SJSA1 (cell line): ENCODE measurements around the gene RASA2. TPM values are rescaled to one million over a fixed set of nuclear protein-coding genes. Genes with fewer than 3 reads are reported as not detected.
A peak's percentile ranks its signal among the peaks of the same experiment; 100 is the strongest.

Source experiments
- DNase-seq, 2 experiments: peaks; one replicate each; pipeline ENCODE4 v3.0.0-alpha.2; 2015 to 2020; ENCODE audit warnings: low spot score in 2 of 2, low read depth in 1 of 2
- H3K27ac ChIP-seq: fragments of 250-450 bp; sonication (Bioruptor Pico); 2 replicates; pipeline ENCODE4 v1.5.1; 2020; ENCODE audit warnings: mild to moderate bottlenecking, moderate library complexity
- H3K27me3 ChIP-seq: fragments of 250-450 bp; sonication (Bioruptor Pico); replicated peaks from 2 replicates; pipeline ENCODE4 v1.5.1; 2020; ENCODE audit warnings: mild to moderate bottlenecking, moderate library complexity
- H3K36me3 ChIP-seq: fragments of 250-450 bp; sonication (Bioruptor Pico); 2 replicates; pipeline ENCODE4 v1.5.1; 2020; ENCODE audit warnings: mild to moderate bottlenecking
- H3K4me1 ChIP-seq: fragments of 250-450 bp; sonication (Bioruptor Pico); replicated peaks from 2 replicates; pipeline ENCODE4 v1.6.1; 2021; ENCODE audit warnings: mild to moderate bottlenecking
- H3K4me3 ChIP-seq: fragments of 250-450 bp; sonication (Bioruptor Pico); 2 replicates; pipeline ENCODE4 v1.5.1; 2020; ENCODE audit warnings: mild to moderate bottlenecking
- H3K9me3 ChIP-seq: fragments of 250-450 bp; sonication (Bioruptor Pico); replicated peaks from 2 replicates; pipeline ENCODE4 v1.5.1; 2020; ENCODE audit warnings: mild to moderate bottlenecking
- total RNA-seq: library from RNA; depleted of rRNA; stranded (reverse); fragments of >200 nt; shearing (Covaris generic); gene quantifications from 2 replicates; pipeline ENCODE4 v1.2.3, GENCODE V29; 2014; rRNA removed

The RASA2 gene
- 16.3 and 24.8 TPM in 2 replicates for total RNA-seq

GRCh38 chr3:141486746-141487520 is at the start of gene RASA2:
TSS of gene RASA2 (plus strand) at chr3:141487027. CDS start at chr3:141487084, 57 bp downstream.
- H3K9me3 ChIP-seq: no peaks in the 10 kb centered on the region
- H3K27ac ChIP-seq: peak within 1 kb of the TSS; percentile 83
- no peaks in the 10 kb centered on the region for H3K27me3 ChIP-seq
- peak within 1 kb of the TSS; percentile 97 for H3K4me3 ChIP-seq
- peak; percentile 65 to 74 for DNase-seq
- peaks cover 9% of the 10 kb centered on the region for H3K36me3 ChIP-seq
- peaks cover 37% of the 10 kb centered on the region for H3K4me1 ChIP-seq

- Histone ChIP-seq H3K4me1 (peaks cover 17% of the 10 kb centered on the region), H3K9me3 (no peaks in the 10 kb centered on the region), H3K4me3 (no peak overlapping the region), H3K36me3 (peaks cover 35% of the 10 kb centered on the region), H3K27me3 (no peaks in the 10 kb centered on the region), H3K27ac (no peak overlapping the region)
- no peak for DNase-seq
Observed at GRCh38 chr3:141439589-141439988, 47.2 kb upstream of the RASA2 start.

GRCh38 chr3:141440942-141441341 is 45.9 kb upstream of the RASA2 start:
- H3K27ac ChIP-seq: no peak overlapping the region
- no peaks in the 10 kb centered on the region for H3K27me3 ChIP-seq
- DNase-seq: no peak
- H3K9me3 ChIP-seq: no peaks in the 10 kb centered on the region
- H3K36me3 ChIP-seq: peaks cover 46% of the 10 kb centered on the region
- H3K4me1 ChIP-seq: peaks cover 17% of the 10 kb centered on the region
- H3K4me3 ChIP-seq: no peak overlapping the region

- H3K4me3 ChIP-seq: no peak overlapping the region
Observed at GRCh38 chr3:141441381-141442364, 45.2 kb upstream of the RASA2 start.

GRCh38 chr3:141442446-141442845 is 44.4 kb upstream of the RASA2 start:
- Histone ChIP-seq H3K27ac (no peak overlapping the region), H3K27me3 (no peaks in the 10 kb centered on the region), H3K4me1 (peaks cover 17% of the 10 kb centered on the region), H3K9me3 (no peaks in the 10 kb centered on the region), H3K4me3 (no peak overlapping the region), H3K36me3 (peaks cover 55% of the 10 kb centered on the region)
- DNase-seq: no peak

More at GRCh38 chr3:141441381-141442364, 45.2 kb upstream of the RASA2 start:
- Histone ChIP-seq H3K36me3 (peaks cover 54% of the 10 kb centered on the region), H3K9me3 (no peaks in the 10 kb centered on the region), H3K4me1 (peaks cover 17% of the 10 kb centered on the region), H3K27me3 (no peaks in the 10 kb centered on the region), H3K27ac (no peak overlapping the region)
- peak; percentile 57 to 66 for DNase-seq

GRCh38 chr3:141442914-141443313 is 43.9 kb upstream of the RASA2 start:
- H3K36me3 ChIP-seq: peaks cover 57% of the 10 kb centered on the region
- no peaks in the 10 kb centered on the region for H3K9me3 ChIP-seq
- H3K4me1 ChIP-seq: peaks cover 17% of the 10 kb centered on the region
- no peak overlapping the region for H3K27ac ChIP-seq
- no peaks in the 10 kb centered on the region for H3K27me3 ChIP-seq
- H3K4me3 ChIP-seq: no peak overlapping the region
- no peak for DNase-seq

GRCh38 chr3:141444586-141445285 is 42.1 kb upstream of the RASA2 start:
- peaks cover 51% of the 10 kb centered on the region for H3K36me3 ChIP-seq

GRCh38 chr3:141445990-141446389 is 40.8 kb upstream of the RASA2 start:
- Histone ChIP-seq H3K4me1 (peaks cover 15% of the 10 kb centered on the region), H3K27me3 (no peaks in the 10 kb centered on the region), H3K4me3 (no peak overlapping the region), H3K27ac (no peak overlapping the region), H3K9me3 (no peaks in the 10 kb centered on the region), H3K36me3 (peaks cover 50% of the 10 kb centered on the region)
- DNase-seq: no peak

More at GRCh38 chr3:141444586-141445285, 42.1 kb upstream of the RASA2 start:
- Histone ChIP-seq H3K4me1 (peaks cover 24% of the 10 kb centered on the region), H3K9me3 (no peaks in the 10 kb centered on the region), H3K27me3 (no peaks in the 10 kb centered on the region), H3K27ac (no peak overlapping the region), H3K4me3 (no peak overlapping the region)
- no peak for DNase-seq

GRCh38 chr3:141446737-141447136 is 40.1 kb upstream of the RASA2 start:
- Histone ChIP-seq H3K27me3 (no peaks in the 10 kb centered on the region), H3K36me3 (peaks cover 48% of the 10 kb centered on the region), H3K4me1 (peaks cover 11% of the 10 kb centered on the region), H3K9me3 (no peaks in the 10 kb centered on the region), H3K27ac (no peak overlapping the region), H3K4me3 (no peak overlapping the region)
- DNase-seq: no peak

- Histone ChIP-seq H3K36me3 (peaks cover 48% of the 10 kb centered on the region), H3K9me3 (no peaks in the 10 kb centered on the region), H3K4me1 (peaks cover 11% of the 10 kb centered on the region), H3K27me3 (no peaks in the 10 kb centered on the region), H3K27ac (no peak overlapping the region), H3K4me3 (no peak overlapping the region)
- DNase-seq: no peak
Observed at GRCh38 chr3:141447383-141447782, 39.4 kb upstream of the RASA2 start.

- H3K4me3 ChIP-seq: no peak overlapping the region
- peak overlapping the region; percentile 46 for H3K27ac ChIP-seq
- no peaks in the 10 kb centered on the region for H3K27me3 ChIP-seq
- H3K9me3 ChIP-seq: no peaks in the 10 kb centered on the region
- peaks cover 11% of the 10 kb centered on the region for H3K4me1 ChIP-seq
- H3K36me3 ChIP-seq: peaks cover 34% of the 10 kb centered on the region
- DNase-seq: peak in 1 of 2 experiments; percentile 59
Observed at GRCh38 chr3:141448606-141449220, 38.1 kb upstream of the RASA2 start.

GRCh38 chr3:141449424-141449823 is 37.4 kb upstream of the RASA2 start:
- Histone ChIP-seq H3K4me3 (no peak overlapping the region), H3K27ac (peak overlapping the region; percentile 46), H3K9me3 (no peaks in the 10 kb centered on the region), H3K4me1 (peaks cover 11% of the 10 kb centered on the region), H3K27me3 (no peaks in the 10 kb centered on the region), H3K36me3 (peaks cover 27% of the 10 kb centered on the region)
- no peak for DNase-seq
